Vagina (tissue), 2 donors: ENCODE data around the gene CLEC18B.
"Not testable (repeated sequence)": the region's sequence is repeated elsewhere in the genome, so short reads cannot be mapped to it uniquely, and the experiment has no call there.

Experiments used
- CTCF ChIP-seq, 3 experiments: fragments of 450-650 bp in 2 of 3; fragments of 200-600 bp in 1 of 3; sonication (generic) in 1 of 3; IDR thresholded peaks; one replicate each; pipeline ENCODE4 v1.5.1; 2017 to 2019; ENCODE audit warnings: antibody characterized with exemption in 3 of 3, mild to moderate bottlenecking in 2 of 3, moderate library complexity in 2 of 3
- POLR2A ChIP-seq, 2 donors: fragments of 450-650 bp; IDR thresholded peaks; one replicate each; pipeline ENCODE4 v1.6.1; 2017; ENCODE audit warnings: antibody characterized with exemption in 2 of 2, mild to moderate bottlenecking in 2 of 2, moderate library complexity in 2 of 2

- not testable (repeated sequence) for TF ChIP-seq CTCF, POLR2A (IDR thresholded peaks at IDR 0.05)
These were observed 13.9 kb downstream of the CLEC18B start for GRCh38 chr16:74407362-74407705.
